IPS-NIHi11 (cell line): ENCODE measurements around the gene SND1.

Source experiments
- DNase-seq: peaks from one replicate; pipeline ENCODE4 v3.0.0; 2012; ENCODE audit warnings: mixed read lengths, low spot score

Gene SND1

GRCh38 chr7:127730658-127731276 is 78.8 kb downstream of the SND1 start:
- DNase-seq: peak; percentile 14

GRCh38 chr7:127731431-127732080 is 79.6 kb downstream of the SND1 start:
- no peak for DNase-seq

- no peak for DNase-seq
Measured at GRCh38 chr7:127732306-127732705, 80.3 kb downstream of the SND1 start.

GRCh38 chr7:127733986-127734385 is 82.0 kb downstream of the SND1 start:
- DNase-seq: no peak

- no peak for DNase-seq
Measured at GRCh38 chr7:127736511-127736910, 84.5 kb downstream of the SND1 start.

- DNase-seq: no peak
Measured at GRCh38 chr7:127738859-127739258, 86.9 kb downstream of the SND1 start.

GRCh38 chr7:127741764-127742375 is 89.9 kb downstream of the SND1 start:
- DNase-seq: no peak

- no peak for DNase-seq
Measured at GRCh38 chr7:127745445-127745844, 93.5 kb downstream of the SND1 start.

- DNase-seq: peak; percentile 11
Measured at GRCh38 chr7:127751062-127751461, 99.1 kb downstream of the SND1 start.

GRCh38 chr7:127751490-127752448 is 99.8 kb downstream of the SND1 start:
- no peak for DNase-seq

GRCh38 chr7:127752829-127753228 is 100.8 kb downstream of the SND1 start:
- DNase-seq: no peak

- DNase-seq: no peak
Measured at GRCh38 chr7:127754457-127754856, 102.5 kb downstream of the SND1 start.

- no peak for DNase-seq
Measured at GRCh38 chr7:127755521-127755920, 103.5 kb downstream of the SND1 start.

- DNase-seq: no peak
Measured at GRCh38 chr7:127755965-127756364, 104.0 kb downstream of the SND1 start.

GRCh38 chr7:127758105-127758504 is 106.1 kb downstream of the SND1 start:
- no peak for DNase-seq

GRCh38 chr7:127758845-127759244 is 106.9 kb downstream of the SND1 start:
- no peak for DNase-seq

GRCh38 chr7:127759945-127760421 is 108.0 kb downstream of the SND1 start:
- DNase-seq: no peak

- DNase-seq: no peak
Measured at GRCh38 chr7:127760436-127761031, 108.5 kb downstream of the SND1 start.

- no peak for DNase-seq
Measured at GRCh38 chr7:127761196-127761595, 109.2 kb downstream of the SND1 start.

GRCh38 chr7:127764681-127765080 is 112.7 kb downstream of the SND1 start:
- no peak for DNase-seq

GRCh38 chr7:127765150-127765549 is 113.2 kb downstream of the SND1 start:
- DNase-seq: no peak
